Keratinocyte (primary cell): ENCODE measurements around the gene KANSL1.

Experiments used
- EZH2 ChIP-seq: IDR thresholded peaks from one replicate; pipeline ENCODE4 v1.6.1; 2012; ENCODE audit warnings: inconsistent platforms, mild to moderate bottlenecking, low read length, moderate library complexity
- TF ChIP-seq, protein P1 (sequence below), 3 experiments: IDR thresholded peaks in 1 of 3; conservative IDR thresholded peaks in 1 of 3; optimal IDR thresholded peaks in 1 of 3; 2 replicates in 2 of 3; 3 replicates in 1 of 3; pipeline versions ENCODE3 to v1.5.1; 2011; ENCODE audit warnings: low read length in 3 of 3, mild to moderate bottlenecking in 3 of 3, moderate library complexity in 2 of 3, control low read depth in 1 of 3, inconsistent platforms in 1 of 3; ENCODE audit not compliant: insufficient read depth in 2 of 3; ENCODE audit errors: extremely low read depth in 1 of 3

DNA sequence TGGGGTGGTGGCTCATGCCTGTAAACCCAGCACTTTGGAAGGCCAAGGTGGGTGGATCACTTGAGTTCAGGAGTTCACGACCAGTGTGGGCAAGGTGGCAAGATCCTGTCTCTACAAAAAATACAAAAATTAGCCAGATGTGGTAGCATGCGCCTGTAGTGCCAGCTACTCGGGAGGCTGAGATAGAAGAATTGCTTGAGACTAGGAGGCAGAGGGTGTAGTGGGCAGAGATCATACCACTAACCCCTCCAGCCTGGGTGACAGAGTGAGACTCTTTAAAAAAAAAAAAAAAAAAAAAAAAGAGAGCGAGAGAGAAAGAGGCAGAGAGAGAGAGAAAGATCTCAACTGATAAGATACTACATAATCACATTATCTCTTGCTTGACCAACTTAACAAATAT lies 45.9 kb downstream of the KANSL1 start:
- TF ChIP-seq, protein P1, sequence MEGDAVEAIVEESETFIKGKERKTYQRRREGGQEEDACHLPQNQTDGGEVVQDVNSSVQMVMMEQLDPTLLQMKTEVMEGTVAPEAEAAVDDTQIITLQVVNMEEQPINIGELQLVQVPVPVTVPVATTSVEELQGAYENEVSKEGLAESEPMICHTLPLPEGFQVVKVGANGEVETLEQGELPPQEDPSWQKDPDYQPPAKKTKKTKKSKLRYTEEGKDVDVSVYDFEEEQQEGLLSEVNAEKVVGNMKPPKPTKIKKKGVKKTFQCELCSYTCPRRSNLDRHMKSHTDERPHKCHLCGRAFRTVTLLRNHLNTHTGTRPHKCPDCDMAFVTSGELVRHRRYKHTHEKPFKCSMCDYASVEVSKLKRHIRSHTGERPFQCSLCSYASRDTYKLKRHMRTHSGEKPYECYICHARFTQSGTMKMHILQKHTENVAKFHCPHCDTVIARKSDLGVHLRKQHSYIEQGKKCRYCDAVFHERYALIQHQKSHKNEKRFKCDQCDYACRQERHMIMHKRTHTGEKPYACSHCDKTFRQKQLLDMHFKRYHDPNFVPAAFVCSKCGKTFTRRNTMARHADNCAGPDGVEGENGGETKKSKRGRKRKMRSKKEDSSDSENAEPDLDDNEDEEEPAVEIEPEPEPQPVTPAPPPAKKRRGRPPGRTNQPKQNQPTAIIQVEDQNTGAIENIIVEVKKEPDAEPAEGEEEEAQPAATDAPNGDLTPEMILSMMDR (optimal IDR thresholded peaks at IDR 0.05 in 1 of 3, IDR thresholded peaks at IDR 0.05 in 1 of 3, conservative IDR thresholded peaks at IDR 0.05 in 1 of 3; ENCODE audit: extremely low read depth in 1 of 3, insufficient read depth in 2 of 3, low read length in 3 of 3), result no peak
- TF ChIP-seq EZH2, result no peak
